ENCODE results near the gene TMEM178B. TPM values are rescaled to one million over a fixed set of nuclear protein-coding genes. Genes with fewer than 3 reads are reported as not detected.
"Not testable (repeated sequence)": the region's sequence is repeated elsewhere in the genome, so short reads cannot be mapped to it uniquely, and the experiment has no call there.

Gene TMEM178B
- polyA plus RNA-seq, 1 experiment = 0.01 TPM

DNA sequence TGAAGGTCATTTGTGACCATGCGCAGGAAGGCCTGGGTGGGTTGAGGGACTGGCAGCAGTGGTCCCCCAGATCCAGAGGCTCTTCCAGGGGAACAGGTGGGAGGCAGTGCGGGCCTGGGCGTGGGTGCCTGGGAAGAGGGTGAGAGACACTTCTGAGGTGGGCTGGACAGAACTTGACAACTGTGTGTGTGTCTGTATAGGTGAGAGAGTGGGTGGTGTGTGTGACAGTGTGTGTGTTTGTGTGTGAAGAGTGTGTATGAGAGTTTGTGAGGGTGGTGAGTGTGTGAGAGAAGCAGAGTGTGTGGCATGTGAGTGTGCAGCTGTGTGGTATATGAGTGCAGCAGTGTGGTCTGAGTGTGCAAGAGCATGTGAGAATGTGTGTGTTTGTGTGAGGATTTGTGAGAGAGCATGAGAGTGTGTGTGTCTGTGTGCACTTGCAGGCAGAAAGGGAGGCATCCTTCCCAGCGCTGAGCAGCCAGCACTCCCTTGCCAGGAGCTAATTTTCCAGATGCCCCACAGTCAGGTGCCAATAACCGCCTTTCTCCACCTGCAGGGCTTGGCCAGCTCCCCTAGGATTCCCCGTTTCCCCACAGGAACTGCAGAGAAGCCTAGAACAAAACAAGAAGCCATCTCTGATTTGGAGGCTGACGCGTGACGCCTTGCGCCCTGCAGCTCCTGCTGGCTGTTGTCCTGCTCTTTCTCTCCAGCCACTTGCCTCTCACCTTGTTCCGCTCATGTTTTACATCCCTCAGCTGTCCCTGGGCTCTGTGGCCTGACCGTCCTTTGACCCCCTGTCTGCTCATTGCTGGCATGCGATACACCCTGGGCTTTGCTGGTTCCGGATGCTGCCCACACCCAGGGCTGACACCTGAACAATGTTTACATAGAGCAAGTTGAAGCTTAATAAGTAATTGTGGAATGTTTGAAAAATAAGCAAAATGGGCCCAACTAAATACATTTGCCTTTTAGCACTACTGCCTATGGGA is 88.0 kb downstream of the TMEM178B start:
- Histone ChIP-seq H3K27ac (ENCODE audit: low read depth, low read length) (no peak overlapping the region), H3K9me3 (ENCODE audit: control insufficient read depth, insufficient read depth, low read length) (peaks cover 14% of the 10 kb centered on the region), H3K4me3 (ENCODE audit: low read depth, low read length) (no peak overlapping the region), H3K27me3 (ENCODE audit: control insufficient read depth, insufficient read depth, low read length) (no peaks in the 10 kb centered on the region)
- TF ChIP-seq, protein P1, sequence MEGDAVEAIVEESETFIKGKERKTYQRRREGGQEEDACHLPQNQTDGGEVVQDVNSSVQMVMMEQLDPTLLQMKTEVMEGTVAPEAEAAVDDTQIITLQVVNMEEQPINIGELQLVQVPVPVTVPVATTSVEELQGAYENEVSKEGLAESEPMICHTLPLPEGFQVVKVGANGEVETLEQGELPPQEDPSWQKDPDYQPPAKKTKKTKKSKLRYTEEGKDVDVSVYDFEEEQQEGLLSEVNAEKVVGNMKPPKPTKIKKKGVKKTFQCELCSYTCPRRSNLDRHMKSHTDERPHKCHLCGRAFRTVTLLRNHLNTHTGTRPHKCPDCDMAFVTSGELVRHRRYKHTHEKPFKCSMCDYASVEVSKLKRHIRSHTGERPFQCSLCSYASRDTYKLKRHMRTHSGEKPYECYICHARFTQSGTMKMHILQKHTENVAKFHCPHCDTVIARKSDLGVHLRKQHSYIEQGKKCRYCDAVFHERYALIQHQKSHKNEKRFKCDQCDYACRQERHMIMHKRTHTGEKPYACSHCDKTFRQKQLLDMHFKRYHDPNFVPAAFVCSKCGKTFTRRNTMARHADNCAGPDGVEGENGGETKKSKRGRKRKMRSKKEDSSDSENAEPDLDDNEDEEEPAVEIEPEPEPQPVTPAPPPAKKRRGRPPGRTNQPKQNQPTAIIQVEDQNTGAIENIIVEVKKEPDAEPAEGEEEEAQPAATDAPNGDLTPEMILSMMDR (IDR thresholded peaks at IDR 0.05; ENCODE audit: low read depth, low read length) = no peak
- no peak for DNase-seq (ENCODE audit: low read depth, low spot score)
- POLR2A ChIA-PET = no interaction called here
- CTCF ChIA-PET = no interaction called here

DNA sequence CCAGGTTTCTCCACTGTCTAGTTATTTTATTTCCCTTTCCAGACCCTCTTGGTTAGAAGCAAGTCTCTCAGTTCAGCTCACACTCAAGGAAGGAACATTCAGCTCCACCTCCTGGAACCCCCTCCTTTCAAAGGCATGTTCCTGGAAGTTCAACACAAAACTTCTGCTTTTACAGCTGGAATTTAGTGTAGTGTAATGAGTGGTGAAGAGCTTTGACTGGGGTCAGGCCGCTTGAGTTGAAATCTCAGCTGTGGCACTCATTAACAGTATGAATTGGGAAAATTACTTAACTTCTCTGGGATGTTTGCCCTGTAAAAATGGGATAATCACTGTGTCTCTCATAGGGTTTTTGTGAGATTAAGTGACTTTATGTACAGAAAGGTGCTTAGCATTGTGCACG is 91.7 kb downstream of the TMEM178B start:
- Histone ChIP-seq H3K9me3 (ENCODE audit: control insufficient read depth, insufficient read depth, low read length) (peaks cover 15% of the 10 kb centered on the region), H3K27me3 (ENCODE audit: control insufficient read depth, insufficient read depth, low read length) (no peaks in the 10 kb centered on the region), H3K4me3 (ENCODE audit: low read depth, low read length) (no peak overlapping the region), H3K27ac (ENCODE audit: low read depth, low read length) (no peak overlapping the region)
- CTCF ChIA-PET = no interaction called here
- no peak for DNase-seq (ENCODE audit: low read depth, low spot score)
- TF ChIP-seq, protein P1 (IDR thresholded peaks at IDR 0.05; ENCODE audit: low read depth, low read length) = no peak
- POLR2A ChIA-PET = no interaction called here

DNA sequence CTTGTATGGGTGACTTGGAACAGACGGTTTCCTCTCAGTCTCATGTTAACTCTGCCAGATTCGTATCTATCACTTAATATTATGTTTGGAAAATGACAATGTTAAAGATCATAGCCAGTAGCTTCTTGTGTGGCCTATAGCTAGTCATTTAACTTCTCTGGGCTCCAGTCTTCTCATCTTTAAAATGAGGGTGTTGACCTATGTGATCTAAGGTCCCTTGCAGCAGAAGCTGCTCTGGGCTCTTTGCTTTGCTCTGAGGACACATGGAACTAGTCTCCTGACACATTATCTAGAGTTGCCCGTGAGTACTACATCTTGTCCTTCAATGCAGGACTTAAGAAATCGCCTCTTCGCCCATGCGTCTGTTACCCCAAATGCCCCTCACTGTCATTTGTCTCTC is 93.1 kb downstream of the TMEM178B start:
- TF ChIP-seq, protein P1 (IDR thresholded peaks at IDR 0.05; ENCODE audit: low read depth, low read length) = no peak
- no peaks in the 10 kb centered on the region for H3K27me3 ChIP-seq (ENCODE audit: control insufficient read depth, insufficient read depth, low read length)
- POLR2A ChIA-PET = no interaction called here
- peaks cover 13% of the 10 kb centered on the region for H3K9me3 ChIP-seq (ENCODE audit: control insufficient read depth, insufficient read depth, low read length)
- DNase-seq (ENCODE audit: low read depth, low spot score) = no peak
- no peak overlapping the region for H3K27ac ChIP-seq (ENCODE audit: low read depth, low read length)
- H3K4me3 ChIP-seq (ENCODE audit: low read depth, low read length) = no peak overlapping the region
- CTCF ChIA-PET = no interaction called here

DNA sequence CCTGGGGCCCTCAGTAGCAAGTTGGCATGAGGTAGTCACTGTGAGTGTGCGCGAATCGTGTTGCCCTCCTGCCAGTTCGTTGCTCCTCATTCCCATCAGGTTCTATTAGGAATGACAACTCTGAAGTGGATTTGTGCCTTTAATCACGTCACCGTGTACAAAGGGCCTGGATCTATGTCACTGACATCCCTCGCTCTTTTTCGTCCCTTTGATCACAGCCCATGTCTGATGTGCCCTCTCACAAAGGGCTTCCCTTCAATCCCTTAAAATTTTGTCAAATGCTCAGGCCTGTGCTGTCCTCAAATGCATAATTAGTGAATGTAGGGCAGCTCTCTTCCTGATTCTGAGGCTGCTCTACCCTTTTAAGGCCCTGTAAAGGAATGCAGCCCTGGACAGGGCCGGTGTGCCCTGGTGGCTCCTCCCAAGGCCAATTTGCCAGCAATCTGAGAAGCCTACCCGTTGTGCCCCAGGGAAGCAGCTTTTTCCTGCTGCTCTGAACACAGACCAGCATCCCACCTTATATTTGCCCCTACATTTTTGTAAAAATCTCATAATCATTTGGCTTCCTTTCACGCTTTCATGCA is 93.6 kb downstream of the TMEM178B start:
- CTCF ChIA-PET = no interaction called here
- no peak overlapping the region for H3K27ac ChIP-seq (ENCODE audit: low read depth, low read length)
- peaks cover 10% of the 10 kb centered on the region for H3K9me3 ChIP-seq (ENCODE audit: control insufficient read depth, insufficient read depth, low read length)
- DNase-seq (ENCODE audit: low read depth, low spot score) = no peak
- POLR2A ChIA-PET = no interaction called here
- H3K27me3 ChIP-seq (ENCODE audit: control insufficient read depth, insufficient read depth, low read length) = no peaks in the 10 kb centered on the region
- TF ChIP-seq, protein P1 (IDR thresholded peaks at IDR 0.05; ENCODE audit: low read depth, low read length) = no peak
- H3K4me3 ChIP-seq (ENCODE audit: low read depth, low read length) = no peak overlapping the region

DNA sequence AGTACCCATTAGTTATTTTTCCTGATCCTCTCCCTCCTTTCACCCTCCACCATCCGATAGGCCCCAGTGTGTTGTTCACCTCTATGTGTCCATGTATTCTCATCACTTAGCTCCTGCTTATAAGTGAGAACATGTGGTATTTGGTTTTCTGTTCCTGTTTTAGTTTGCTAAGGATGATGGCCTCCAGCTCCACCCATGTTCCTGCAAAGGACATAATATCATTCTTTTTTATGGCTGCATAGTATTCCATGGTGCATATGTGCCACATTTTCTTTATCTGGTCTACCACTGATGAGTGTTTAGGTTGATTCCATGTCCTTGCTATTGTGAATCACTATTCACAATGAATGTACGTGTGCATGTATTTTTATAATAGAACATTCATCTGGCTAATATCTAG is 95.3 kb downstream of the TMEM178B start:
- H3K9me3 ChIP-seq (ENCODE audit: control insufficient read depth, insufficient read depth, low read length); DNase-seq (ENCODE audit: low read depth, low spot score); CTCF ChIA-PET; H3K4me3 ChIP-seq (ENCODE audit: low read depth, low read length); H3K27me3 ChIP-seq (ENCODE audit: control insufficient read depth, insufficient read depth, low read length); H3K27ac ChIP-seq (ENCODE audit: low read depth, low read length); POLR2A ChIA-PET: not testable (repeated sequence)

DNA sequence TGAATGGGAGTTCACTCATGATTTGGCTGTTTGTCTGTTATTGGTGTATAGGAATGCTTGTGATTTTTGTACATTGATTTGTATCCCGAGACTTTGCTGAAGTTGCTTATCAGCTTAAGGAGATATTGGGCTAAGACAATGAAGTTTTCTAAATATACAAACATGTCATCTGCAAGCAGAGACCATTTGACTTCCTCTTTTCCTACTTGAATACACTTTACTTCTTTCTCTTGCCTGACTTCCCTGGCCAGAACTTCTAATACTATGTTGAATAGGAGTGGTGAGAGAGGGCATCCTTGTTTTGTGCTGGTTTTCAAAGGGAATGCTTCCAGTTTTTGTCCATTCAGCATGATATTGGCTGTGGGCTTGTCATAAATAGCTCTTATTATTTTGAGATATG is 101.9 kb downstream of the TMEM178B start:
- H3K27me3 ChIP-seq (ENCODE audit: control insufficient read depth, insufficient read depth, low read length); H3K4me3 ChIP-seq (ENCODE audit: low read depth, low read length): not testable (repeated sequence)

DNA sequence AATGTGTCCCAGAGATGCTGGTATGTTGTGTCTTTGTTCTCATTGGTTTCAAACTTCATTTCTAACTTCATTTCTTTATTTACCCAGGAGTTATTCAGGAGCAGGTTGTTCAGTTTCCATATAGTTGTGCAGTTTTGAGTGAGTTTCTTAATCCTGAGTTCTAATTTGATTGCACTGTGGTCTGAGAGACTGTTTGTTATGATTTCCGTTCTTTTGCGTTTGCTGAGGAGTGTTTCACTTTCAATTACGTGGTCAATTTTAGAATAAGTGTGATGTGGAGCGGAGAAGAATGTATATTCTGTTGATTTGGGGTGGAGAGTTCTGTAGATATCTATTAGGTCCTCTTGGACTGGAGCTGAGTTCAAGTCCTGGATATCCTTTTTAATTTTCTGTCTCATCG is 103.3 kb downstream of the TMEM178B start:
- CTCF ChIA-PET = not testable (repeated sequence)

More for the DNA sequence above, 101.9 kb downstream of the TMEM178B start:
- POLR2A ChIA-PET; CTCF ChIA-PET; DNase-seq (ENCODE audit: low read depth, low spot score); H3K27ac ChIP-seq (ENCODE audit: low read depth, low read length); H3K9me3 ChIP-seq (ENCODE audit: control insufficient read depth, insufficient read depth, low read length): not testable (repeated sequence)

More for the DNA sequence above, 103.3 kb downstream of the TMEM178B start:
- POLR2A ChIA-PET; H3K27me3 ChIP-seq (ENCODE audit: control insufficient read depth, insufficient read depth, low read length); H3K9me3 ChIP-seq (ENCODE audit: control insufficient read depth, insufficient read depth, low read length); DNase-seq (ENCODE audit: low read depth, low spot score); H3K27ac ChIP-seq (ENCODE audit: low read depth, low read length); H3K4me3 ChIP-seq (ENCODE audit: low read depth, low read length): not testable (repeated sequence)
